ENCODE measurements around the gene ZNF555. TPM values are rescaled to one million over a fixed set of nuclear protein-coding genes. Genes with fewer than 3 reads are reported as not detected.
"Not testable (repeated sequence)": the region's sequence is repeated elsewhere in the genome, so short reads cannot be mapped to it uniquely, and the experiment has no call there.

ZNF555 gene
- total and polyA plus RNA-seq, 2 donors (not counting 1 experiment from before 2014, with no cell fraction given), result 5.0 to 5.9 TPM

DNA sequence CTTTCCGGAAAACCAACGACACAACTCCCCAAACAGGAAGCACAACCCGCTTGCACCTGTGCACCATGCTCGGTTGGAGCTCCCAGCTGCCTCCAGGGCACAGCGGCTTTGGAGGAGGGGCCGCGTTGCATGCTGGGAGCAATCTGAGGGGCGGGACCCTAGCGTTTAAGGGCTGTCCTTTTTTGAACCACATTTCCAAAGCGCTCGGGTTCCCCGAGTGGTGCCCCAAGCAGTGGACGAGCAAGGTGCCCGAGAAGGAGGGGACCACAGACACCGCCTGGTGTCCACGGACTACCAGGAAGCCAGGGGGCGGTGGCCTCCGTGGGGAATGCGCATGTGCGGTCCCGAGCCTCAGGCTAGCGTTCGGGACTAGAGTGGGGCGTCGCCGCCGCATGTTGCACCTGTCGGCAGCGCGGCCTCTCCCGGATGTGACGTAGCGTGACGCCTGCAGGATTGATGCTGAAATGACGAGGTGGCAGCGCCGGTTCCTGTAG is 47.5 kb downstream of the ZNF555 start:
- no peak overlapping the region for H3K4me3 ChIP-seq (replicated peaks in 1 of 4; ENCODE audit: control extremely low read depth in 1 of 4, insufficient read depth in 1 of 4, low read depth in 3 of 4, low read length in 4 of 4)
- H3K9ac ChIP-seq (ENCODE audit: insufficient read depth, low read length), result no peak overlapping the region
- no peak overlapping the region for H2AFZ ChIP-seq (ENCODE audit: low read length)
- peak in 1 of 2 donors; percentile 8 for DNase-seq (ENCODE audit: low read depth in 2 of 2)
- H3K27ac ChIP-seq (ENCODE audit: insufficient read depth, low read length), result no peak overlapping the region
- H3K27me3 ChIP-seq (ENCODE audit: control insufficient read depth, insufficient read depth, low read length), result no peaks in the 10 kb centered on the region
- H3K4me1 ChIP-seq (ENCODE audit: control insufficient read depth, extremely low read depth, insufficient read depth, low read length), result no peaks in the 10 kb centered on the region
- no peak overlapping the region for H3K4me2 ChIP-seq (ENCODE audit: extremely low read depth, insufficient read depth, low read length)
- TF ChIP-seq, protein P1, sequence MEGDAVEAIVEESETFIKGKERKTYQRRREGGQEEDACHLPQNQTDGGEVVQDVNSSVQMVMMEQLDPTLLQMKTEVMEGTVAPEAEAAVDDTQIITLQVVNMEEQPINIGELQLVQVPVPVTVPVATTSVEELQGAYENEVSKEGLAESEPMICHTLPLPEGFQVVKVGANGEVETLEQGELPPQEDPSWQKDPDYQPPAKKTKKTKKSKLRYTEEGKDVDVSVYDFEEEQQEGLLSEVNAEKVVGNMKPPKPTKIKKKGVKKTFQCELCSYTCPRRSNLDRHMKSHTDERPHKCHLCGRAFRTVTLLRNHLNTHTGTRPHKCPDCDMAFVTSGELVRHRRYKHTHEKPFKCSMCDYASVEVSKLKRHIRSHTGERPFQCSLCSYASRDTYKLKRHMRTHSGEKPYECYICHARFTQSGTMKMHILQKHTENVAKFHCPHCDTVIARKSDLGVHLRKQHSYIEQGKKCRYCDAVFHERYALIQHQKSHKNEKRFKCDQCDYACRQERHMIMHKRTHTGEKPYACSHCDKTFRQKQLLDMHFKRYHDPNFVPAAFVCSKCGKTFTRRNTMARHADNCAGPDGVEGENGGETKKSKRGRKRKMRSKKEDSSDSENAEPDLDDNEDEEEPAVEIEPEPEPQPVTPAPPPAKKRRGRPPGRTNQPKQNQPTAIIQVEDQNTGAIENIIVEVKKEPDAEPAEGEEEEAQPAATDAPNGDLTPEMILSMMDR (conservative IDR thresholded peaks at IDR 0.05 in 1 of 2, IDR thresholded peaks at IDR 0.05 in 1 of 2; ENCODE audit: low read depth in 1 of 2, low read length in 2 of 2), result no peak
- TF ChIP-seq EZH2 (IDR thresholded peaks at IDR 0.05; ENCODE audit: low read length, missing control alignments), result no peak
- H3K79me2 ChIP-seq (ENCODE audit: control insufficient read depth, insufficient read depth, low read length), result no peaks in the 10 kb centered on the region
- no peaks in the 10 kb centered on the region for H4K20me1 ChIP-seq (ENCODE audit: control insufficient read depth, extremely low read depth, insufficient read depth, low read length)
- H3K9me3 ChIP-seq (ENCODE audit: control insufficient read depth, insufficient read depth, low read depth, low read length), result no peaks in the 10 kb centered on the region
- no peaks in the 10 kb centered on the region for H3K36me3 ChIP-seq (ENCODE audit: control insufficient read depth, insufficient read depth, low read length)

DNA sequence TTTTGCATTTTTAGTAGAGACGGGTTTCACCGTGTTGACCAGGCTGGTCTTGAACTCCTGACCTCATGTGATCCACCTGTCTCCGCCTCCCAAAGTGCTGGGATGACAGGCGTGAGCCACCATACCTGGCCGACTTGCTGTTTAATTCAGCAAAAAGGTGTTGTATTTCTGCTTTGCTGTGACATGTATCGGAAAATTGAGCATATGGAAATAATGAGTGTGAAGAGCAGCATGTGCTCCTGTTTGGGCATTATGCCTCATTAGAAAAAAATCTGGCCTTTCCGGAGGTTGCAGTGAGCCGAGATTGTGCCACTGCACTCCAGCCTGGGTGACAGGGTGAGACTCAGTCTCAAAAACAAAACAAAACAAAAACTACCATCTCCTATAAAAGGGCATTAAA is 49.3 kb downstream of the ZNF555 start:
- not testable (repeated sequence) for H4K20me1 ChIP-seq (ENCODE audit: control insufficient read depth, extremely low read depth, insufficient read depth, low read length); H3K4me2 ChIP-seq (ENCODE audit: extremely low read depth, insufficient read depth, low read length); H3K4me1 ChIP-seq (ENCODE audit: control insufficient read depth, extremely low read depth, insufficient read depth, low read length); H2AFZ ChIP-seq (ENCODE audit: low read length); H3K27me3 ChIP-seq (ENCODE audit: control insufficient read depth, insufficient read depth, low read length); H3K4me3 ChIP-seq (replicated peaks in 1 of 4; ENCODE audit: control extremely low read depth in 1 of 4, insufficient read depth in 1 of 4, low read depth in 3 of 4, low read length in 4 of 4); H3K27ac ChIP-seq (ENCODE audit: insufficient read depth, low read length); H3K36me3 ChIP-seq (ENCODE audit: control insufficient read depth, insufficient read depth, low read length); H3K9ac ChIP-seq (ENCODE audit: insufficient read depth, low read length); DNase-seq (ENCODE audit: low read depth in 2 of 2); H3K9me3 ChIP-seq (ENCODE audit: control insufficient read depth, insufficient read depth, low read depth, low read length); H3K79me2 ChIP-seq (ENCODE audit: control insufficient read depth, insufficient read depth, low read length)

- TF ChIP-seq EZH2 (IDR thresholded peaks at IDR 0.05; ENCODE audit: low read length, missing control alignments), result no peak
These were observed 55.4 kb downstream of the ZNF555 start for GRCh38 chr19:2896694-2897093.

GRCh38 chr19:2900296-2901252 is 59.3 kb downstream of the ZNF555 start, which contains the start of gene ZNF57:
Gene ZNF57, plus strand, starts transcription at chr19:2900928. Its CDS starts 118 bp downstream, at chr19:2901046.
- no peak for TF ChIP-seq EZH2 (IDR thresholded peaks at IDR 0.05; ENCODE audit: low read length, missing control alignments)
- TF ChIP-seq, protein P1 (conservative IDR thresholded peaks at IDR 0.05 in 1 of 2, IDR thresholded peaks at IDR 0.05 in 1 of 2; ENCODE audit: low read depth in 1 of 2, low read length in 2 of 2), result no peak
- Histone ChIP-seq H3K4me2 (ENCODE audit: extremely low read depth, insufficient read depth, low read length) (peak within 1 kb of the TSS; percentile 88), H3K4me1 (ENCODE audit: control insufficient read depth, extremely low read depth, insufficient read depth, low read length) (no peaks in the 10 kb centered on the region), H3K4me3 (replicated peaks in 1 of 4; ENCODE audit: control extremely low read depth in 1 of 4, insufficient read depth in 1 of 4, low read depth in 3 of 4, low read length in 4 of 4) (peak within 1 kb of the TSS; percentile 75 to 90 (median 84)), H2AFZ (ENCODE audit: low read length) (peak within 1 kb of the TSS; percentile 97), H3K27ac (ENCODE audit: insufficient read depth, low read length) (peak within 1 kb of the TSS; percentile 87), H3K27me3 (ENCODE audit: control insufficient read depth, insufficient read depth, low read length) (no peaks in the 10 kb centered on the region), H3K79me2 (ENCODE audit: control insufficient read depth, insufficient read depth, low read length) (no peaks in the 10 kb centered on the region), H3K9me3 (ENCODE audit: control insufficient read depth, insufficient read depth, low read depth, low read length) (no peaks in the 10 kb centered on the region), H4K20me1 (ENCODE audit: control insufficient read depth, extremely low read depth, insufficient read depth, low read length) (no peaks in the 10 kb centered on the region), H3K9ac (ENCODE audit: insufficient read depth, low read length) (peak within 1 kb of the TSS; percentile 76), H3K36me3 (ENCODE audit: control insufficient read depth, insufficient read depth, low read length) (no peaks in the 10 kb centered on the region)
- peak; percentile 99 for DNase-seq (ENCODE audit: low read depth in 2 of 2)

More at GRCh38 chr19:2896694-2897093, 55.4 kb downstream of the ZNF555 start:
- Histone ChIP-seq H3K36me3 (ENCODE audit: control insufficient read depth, insufficient read depth, low read length) (no peaks in the 10 kb centered on the region), H4K20me1 (ENCODE audit: control insufficient read depth, extremely low read depth, insufficient read depth, low read length) (no peaks in the 10 kb centered on the region), H3K4me1 (ENCODE audit: control insufficient read depth, extremely low read depth, insufficient read depth, low read length) (no peaks in the 10 kb centered on the region), H3K9me3 (ENCODE audit: control insufficient read depth, insufficient read depth, low read depth, low read length) (no peaks in the 10 kb centered on the region), H3K27me3 (ENCODE audit: control insufficient read depth, insufficient read depth, low read length) (no peaks in the 10 kb centered on the region), H3K9ac (ENCODE audit: insufficient read depth, low read length) (no peak overlapping the region), H3K27ac (ENCODE audit: insufficient read depth, low read length) (no peak overlapping the region), H2AFZ (ENCODE audit: low read length) (no peak overlapping the region), H3K4me3 (replicated peaks in 1 of 4; ENCODE audit: control extremely low read depth in 1 of 4, insufficient read depth in 1 of 4, low read depth in 3 of 4, low read length in 4 of 4) (no peak overlapping the region), H3K4me2 (ENCODE audit: extremely low read depth, insufficient read depth, low read length) (no peak overlapping the region), H3K79me2 (ENCODE audit: control insufficient read depth, insufficient read depth, low read length) (no peaks in the 10 kb centered on the region)
- no peak for DNase-seq (ENCODE audit: low read depth in 2 of 2)

All from fibroblast of lung (primary cell).